Central memory CD4-positive, alpha-beta T cell (primary cell): Measurements from ENCODE around the gene UNC5A.
A peak's percentile ranks its signal among the peaks of the same experiment; 100 is the strongest.

Experiments used
- DNase-seq: peaks from one replicate; pipeline ENCODE4 v3.0.0; 2022

The UNC5A gene

GRCh38 chr5:176802116-176802784 is 8.1 kb upstream of the UNC5A start:
- DNase-seq: no peak

- no peak for DNase-seq
Observed at GRCh38 chr5:176803068-176803942, 7.1 kb upstream of the UNC5A start.

GRCh38 chr5:176803943-176804498 is 6.3 kb upstream of the UNC5A start:
- no peak for DNase-seq

GRCh38 chr5:176806137-176806536 is 4.2 kb upstream of the UNC5A start:
- no peak for DNase-seq

- DNase-seq: no peak
Observed at GRCh38 chr5:176809544-176810080, 747 bp upstream of the UNC5A start.

GRCh38 chr5:176810687-176811501 is 535 bp downstream of the UNC5A start:
- DNase-seq: no peak

GRCh38 chr5:176812269-176813259 is 2.2 kb downstream of the UNC5A start:
- no peak for DNase-seq

GRCh38 chr5:176813587-176814312 is 3.4 kb downstream of the UNC5A start:
- DNase-seq: no peak

GRCh38 chr5:176814313-176814685 is 3.9 kb downstream of the UNC5A start:
- DNase-seq: no peak

- DNase-seq: no peak
Observed at GRCh38 chr5:176814836-176815438, 4.6 kb downstream of the UNC5A start.

- DNase-seq: no peak
Observed at GRCh38 chr5:176816043-176816745, 5.8 kb downstream of the UNC5A start.

- no peak for DNase-seq
Observed at GRCh38 chr5:176816791-176817347, 6.5 kb downstream of the UNC5A start.

GRCh38 chr5:176817369-176817840 is 7.0 kb downstream of the UNC5A start:
- no peak for DNase-seq

GRCh38 chr5:176817841-176818377 is 7.5 kb downstream of the UNC5A start:
- DNase-seq: no peak

GRCh38 chr5:176818391-176819098 is 8.2 kb downstream of the UNC5A start:
- peak; percentile 47 for DNase-seq

- DNase-seq: no peak
Observed at GRCh38 chr5:176819476-176819875, 9.1 kb downstream of the UNC5A start.

- DNase-seq: no peak
Observed at GRCh38 chr5:176820937-176821336, 10.6 kb downstream of the UNC5A start.

GRCh38 chr5:176821441-176821840 is 11.1 kb downstream of the UNC5A start:
- no peak for DNase-seq
